Ishikawa (cell line): Measurements from ENCODE around the gene PIGV.

ENCODE experiments used
- CEBPB ChIP-seq: IDR thresholded peaks from 2 replicates; pipeline ENCODE4 v1.6.1; 2012
- CREB1 ChIP-seq: IDR thresholded peaks from 2 replicates; pipeline ENCODE4 v1.6.1; 2012; ENCODE audit warnings: low read depth
- EGR1 ChIP-seq: IDR thresholded peaks from 2 replicates; pipeline ENCODE4 v1.6.1; 2012
- EP300 ChIP-seq: IDR thresholded peaks from 2 replicates; pipeline ENCODE4 v1.6.1; 2012; ENCODE audit warnings: borderline replicate concordance
- FOXM1 ChIP-seq: IDR thresholded peaks from 2 replicates; pipeline ENCODE4 v1.6.1; 2012; ENCODE audit warnings: low read depth, borderline replicate concordance
- MAX ChIP-seq: IDR thresholded peaks from 2 replicates; pipeline ENCODE4 v1.6.1; 2012
- NFIC ChIP-seq: IDR thresholded peaks from 2 replicates; pipeline ENCODE4 v1.6.1; 2012
- RAD21 ChIP-seq: IDR thresholded peaks from 2 replicates; pipeline ENCODE4 v1.6.1; 2012; ENCODE audit warnings: low read depth
- REST ChIP-seq: IDR thresholded peaks from 2 replicates; pipeline ENCODE4 v1.6.1; 2012; ENCODE audit warnings: low read depth, mild to moderate bottlenecking
- TAF1 ChIP-seq: IDR thresholded peaks from 2 replicates; pipeline ENCODE4 v1.6.1; 2012; ENCODE audit warnings: low read depth, mild to moderate bottlenecking
- TCF12 ChIP-seq: IDR thresholded peaks from 2 replicates; pipeline ENCODE4 v1.6.1; 2012; ENCODE audit warnings: low read depth
- TEAD4 ChIP-seq: IDR thresholded peaks from 2 replicates; pipeline ENCODE4 v1.6.1; 2012
- USF1 ChIP-seq: IDR thresholded peaks from 2 replicates; pipeline ENCODE4 v1.6.1; 2012
- YY1 ChIP-seq: IDR thresholded peaks from 2 replicates; pipeline ENCODE4 v1.6.1; 2012; ENCODE audit warnings: low read depth
- ZBTB7A ChIP-seq: IDR thresholded peaks from 2 replicates; pipeline ENCODE4 v1.6.1; 2012; ENCODE audit warnings: low read depth

The PIGV gene

GRCh38 chr1:26786437-26787380 is 1.0 kb upstream of the PIGV start:
- peak; percentile 15; the same call in 1 of the 2 replicates for TF ChIP-seq ZBTB7A
- TF ChIP-seq TEAD4 = no peak
- TF ChIP-seq EGR1 = no peak

GRCh38 chr1:26787381-26787705 is 407 bp upstream of the PIGV start:
- TF ChIP-seq TAF1 (no peak), FOXM1 (no peak), YY1 (no peak)

- no peak for TF ChIP-seq REST
- TF ChIP-seq YY1 = no peak
- no peak for TF ChIP-seq TEAD4
- TF ChIP-seq FOXM1 = no peak
- no peak for TF ChIP-seq EP300
- TF ChIP-seq CEBPB = no peak
- no peak for TF ChIP-seq TCF12
- no peak for TF ChIP-seq EGR1
Measured at GRCh38 chr1:26788515-26788785, 700 bp downstream of the PIGV start.

DNA sequence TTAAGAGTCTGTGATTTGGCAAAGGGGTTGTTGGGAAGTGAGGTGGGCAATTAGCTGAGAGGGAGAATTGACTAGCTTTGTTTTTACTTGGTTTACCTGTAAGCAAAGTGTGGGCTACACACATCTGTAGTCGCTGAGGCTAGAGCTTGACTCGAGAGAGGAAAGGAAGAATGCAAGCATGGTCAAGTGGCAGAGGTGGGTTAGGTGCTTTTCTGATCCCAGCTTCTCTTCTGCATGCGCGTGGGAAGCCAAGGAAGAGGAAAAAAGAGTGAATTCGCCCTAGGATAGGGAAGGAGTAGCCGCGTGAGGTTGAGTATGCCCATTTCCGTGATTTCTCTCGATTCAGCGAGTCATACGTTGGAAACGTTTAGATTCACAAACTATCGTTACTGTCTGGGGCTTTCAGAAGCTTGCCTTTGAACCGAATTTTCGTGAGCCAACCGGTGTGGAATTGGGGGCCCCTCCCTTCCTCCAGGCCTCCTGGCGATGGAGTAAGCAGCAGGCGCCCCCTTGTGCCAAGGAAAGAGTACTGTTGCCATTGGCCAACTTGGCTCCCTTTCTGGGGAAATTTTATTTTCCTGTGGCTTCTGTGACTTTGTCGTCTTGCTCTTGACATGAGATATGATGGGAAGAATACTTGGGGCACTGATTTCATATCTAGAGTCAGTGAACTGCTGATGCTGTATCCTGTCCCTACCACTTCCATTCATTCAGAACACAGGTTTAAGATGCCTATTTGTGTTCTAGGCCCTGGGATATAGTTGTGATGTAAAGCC is 1.3 kb downstream of the PIGV start:
- peak; percentile 48; the same call in 1 of the 2 replicates for TF ChIP-seq TCF12
- TF ChIP-seq RAD21 = peak; percentile 97
- no peak for TF ChIP-seq CREB1
- 0 out of 2 replicates have a peak, but pooled peaks have one; percentile 28 for TF ChIP-seq CEBPB

DNA sequence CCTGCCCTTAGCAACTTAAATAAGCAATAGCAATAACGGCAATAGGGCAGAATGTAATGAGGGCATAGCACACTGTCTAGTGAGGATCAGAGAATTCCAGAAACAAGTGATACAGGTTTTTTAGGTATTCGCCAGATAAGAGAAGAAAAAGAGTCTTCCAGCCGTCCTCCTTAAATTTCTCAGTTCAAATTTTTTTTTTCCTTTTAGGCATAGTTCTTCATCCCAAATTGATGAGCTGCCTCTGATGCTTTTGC is 1.8 kb downstream of the PIGV start:
- TF ChIP-seq EGR1 (no peak), YY1 (no peak), MAX (no peak), EP300 (no peak), TCF12 (no peak), REST (no peak), NFIC (no peak), FOXM1 (no peak), RAD21 (no peak), TAF1 (no peak), USF1 (no peak), TEAD4 (no peak)

DNA sequence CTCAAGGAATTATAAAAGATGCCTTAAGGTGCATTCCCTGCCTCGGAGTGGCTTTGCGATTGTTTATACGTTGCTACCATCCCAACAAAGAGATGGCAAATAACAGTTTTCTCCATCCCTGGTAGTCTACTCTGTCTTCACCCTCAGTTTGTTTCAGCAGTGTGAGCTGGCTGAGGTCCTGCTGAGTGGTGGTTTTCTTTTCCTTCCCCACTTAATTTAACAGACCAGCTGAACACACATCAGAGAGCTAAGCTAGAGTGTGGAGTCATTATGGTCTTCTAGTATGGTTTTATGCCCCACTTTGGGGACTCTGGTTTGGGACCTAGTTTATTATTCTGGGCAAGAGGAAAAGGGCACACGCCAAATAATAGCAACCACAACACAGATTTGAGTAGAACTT is 2.2 kb downstream of the PIGV start:
- TF ChIP-seq YY1 (no peak), MAX (no peak), TEAD4 (no peak), ZBTB7A (no peak), TAF1 (no peak), CREB1 (no peak), NFIC (no peak), CEBPB (no peak), FOXM1 (no peak), EGR1 (no peak), RAD21 (no peak), TCF12 (no peak), EP300 (no peak), USF1 (no peak)
